ENCODE data around the gene SYNDIG1.

SYNDIG1 gene

DNA sequence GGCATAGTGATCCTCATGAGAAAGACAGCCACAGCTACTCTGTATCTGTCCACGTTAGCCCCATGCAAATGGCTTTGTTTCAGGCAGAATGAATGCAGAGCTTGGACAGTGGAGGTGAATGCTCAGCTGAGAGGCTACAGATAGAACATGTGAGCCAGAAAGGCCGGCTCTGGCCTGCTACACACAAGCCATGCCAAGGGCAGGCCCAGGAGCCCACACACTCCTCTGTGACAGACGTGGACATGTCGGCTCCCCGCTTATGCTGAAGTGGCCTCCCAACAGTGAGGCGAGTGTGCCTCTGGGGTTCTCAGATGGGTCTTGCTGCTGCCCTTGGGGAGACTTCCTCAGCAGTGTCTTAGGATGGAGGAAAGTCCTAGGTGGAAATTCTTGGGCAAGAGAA is 159.6 kb downstream of the SYNDIG1 start:
- H3K4me3 Mint-ChIP-seq: no peak overlapping the region
- H3K4me1 Mint-ChIP-seq (ENCODE audit: low read depth): peaks cover 6% of the 10 kb centered on the region
- H3K36me3 Mint-ChIP-seq (ENCODE audit: low read depth): no peaks in the 10 kb centered on the region
- H3K9me3 Mint-ChIP-seq: no peaks in the 10 kb centered on the region
- H3K27ac Mint-ChIP-seq: peak overlapping the region; percentile 63
- no peak for DNase-seq
- no peaks in the 10 kb centered on the region for H3K27me3 Mint-ChIP-seq

DNA sequence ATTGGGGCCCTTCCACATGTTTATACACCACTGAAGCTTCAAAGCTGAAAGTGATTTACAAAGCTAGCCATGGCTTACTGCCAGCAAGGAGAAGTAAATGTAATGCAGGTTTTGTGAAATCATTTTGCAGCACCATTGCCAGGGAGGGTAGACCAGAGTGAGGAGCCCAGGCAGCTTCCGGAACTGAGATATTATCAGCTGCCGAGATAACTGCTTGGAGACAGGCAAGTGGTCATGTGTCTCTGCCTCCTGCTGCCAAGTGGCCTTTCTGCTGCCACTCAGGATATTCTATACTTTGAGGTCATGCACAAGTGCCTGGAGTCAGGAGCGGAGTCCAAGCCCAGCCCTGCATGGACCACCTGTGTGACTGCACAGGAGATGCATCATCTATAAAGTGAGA is 160.2 kb downstream of the SYNDIG1 start:
- Mint-ChIP-seq H3K4me1 (ENCODE audit: low read depth) (peaks cover 6% of the 10 kb centered on the region), H3K4me3 (no peak overlapping the region), H3K27ac (peak overlapping the region; percentile 63), H3K36me3 (ENCODE audit: low read depth) (no peaks in the 10 kb centered on the region), H3K27me3 (no peaks in the 10 kb centered on the region), H3K9me3 (no peaks in the 10 kb centered on the region)
- no peak for DNase-seq

DNA sequence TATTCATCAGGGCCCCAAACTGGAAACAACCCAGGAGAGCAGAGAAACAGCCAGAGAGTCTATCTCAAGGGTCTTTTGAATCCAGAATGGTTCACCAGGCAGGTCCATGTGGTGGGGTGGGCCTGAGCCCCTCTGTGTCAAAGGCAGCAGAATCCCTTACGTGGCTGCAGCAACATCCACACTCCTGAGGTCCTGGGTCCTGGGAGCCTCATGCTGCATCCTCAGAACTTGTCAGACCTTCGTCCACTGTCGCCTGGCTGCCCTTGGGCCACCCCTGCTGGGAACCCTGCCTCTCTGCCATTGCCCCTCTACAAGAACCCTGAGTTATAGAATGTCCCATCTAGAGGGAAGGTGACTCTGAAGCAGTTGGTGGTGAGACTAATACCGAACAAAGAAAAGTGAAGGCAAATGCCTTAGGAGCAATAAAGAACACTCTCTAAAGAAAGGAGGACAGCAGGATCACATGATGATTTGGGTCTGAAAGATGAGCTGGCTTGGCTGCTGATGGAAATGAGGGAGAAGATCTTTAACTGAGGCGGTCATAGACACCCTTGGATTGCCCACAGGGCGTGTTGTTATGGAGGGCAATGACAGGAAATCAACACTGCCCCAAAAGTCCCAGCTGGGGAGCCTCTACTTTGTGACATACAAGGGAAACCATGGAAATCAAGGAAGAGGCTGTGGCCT is 161.2 kb downstream of the SYNDIG1 start:
- Mint-ChIP-seq H3K4me1 (ENCODE audit: low read depth) (peaks cover 6% of the 10 kb centered on the region), H3K27ac (no peak overlapping the region), H3K27me3 (no peaks in the 10 kb centered on the region), H3K36me3 (ENCODE audit: low read depth) (no peaks in the 10 kb centered on the region), H3K9me3 (no peaks in the 10 kb centered on the region), H3K4me3 (no peak overlapping the region)
- DNase-seq: no peak

DNA sequence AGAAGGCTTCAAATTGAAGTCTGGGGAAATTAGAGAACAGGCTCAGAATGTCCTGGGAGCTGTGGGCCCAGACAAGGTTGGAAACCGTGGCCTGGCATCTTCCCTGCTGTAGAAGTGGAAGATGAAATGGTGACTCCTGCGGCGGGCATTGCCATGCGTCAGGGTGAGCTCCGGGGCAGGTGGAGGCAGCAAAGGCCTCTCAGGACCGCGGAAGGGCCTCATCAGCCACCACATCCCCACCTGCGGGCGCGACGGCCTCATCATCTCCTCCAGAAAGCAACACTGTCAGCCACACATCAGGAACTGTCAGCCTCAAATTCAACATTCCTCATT is 161.7 kb downstream of the SYNDIG1 start:
- Mint-ChIP-seq H3K36me3 (ENCODE audit: low read depth) (no peaks in the 10 kb centered on the region), H3K27me3 (no peaks in the 10 kb centered on the region), H3K27ac (no peak overlapping the region), H3K4me1 (ENCODE audit: low read depth) (peaks cover 6% of the 10 kb centered on the region), H3K4me3 (no peak overlapping the region), H3K9me3 (no peaks in the 10 kb centered on the region)
- DNase-seq: no peak

DNA sequence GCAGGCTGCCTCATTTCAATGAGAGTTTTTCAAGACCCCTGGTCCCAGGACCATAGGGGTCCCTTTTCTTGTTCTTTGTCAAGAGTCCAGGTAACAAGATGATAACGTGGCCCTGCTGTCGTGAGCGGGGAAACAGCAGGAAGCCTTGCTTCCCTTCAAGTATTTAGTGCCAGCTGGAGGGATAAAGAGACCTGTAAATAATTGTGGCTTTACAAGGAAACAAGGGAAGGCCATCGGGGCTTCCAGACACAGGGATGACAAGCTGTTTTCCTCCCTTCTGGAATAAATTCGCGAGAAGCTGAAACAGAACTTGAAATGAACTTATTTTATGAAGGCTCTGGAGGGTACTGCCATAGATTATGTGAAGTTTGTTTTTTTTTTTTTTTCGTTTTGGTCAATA is 163.2 kb downstream of the SYNDIG1 start:
- peaks cover 6% of the 10 kb centered on the region for H3K4me1 Mint-ChIP-seq (ENCODE audit: low read depth)
- H3K4me3 Mint-ChIP-seq: no peak overlapping the region
- no peak overlapping the region for H3K27ac Mint-ChIP-seq
- no peaks in the 10 kb centered on the region for H3K27me3 Mint-ChIP-seq
- H3K9me3 Mint-ChIP-seq: no peaks in the 10 kb centered on the region
- DNase-seq: no peak
- no peaks in the 10 kb centered on the region for H3K36me3 Mint-ChIP-seq (ENCODE audit: low read depth)

GRCh38 chr20:24633026-24633425 is 163.6 kb downstream of the SYNDIG1 start:
- H3K4me3 Mint-ChIP-seq: no peak overlapping the region
- H3K27ac Mint-ChIP-seq: no peak overlapping the region
- H3K36me3 Mint-ChIP-seq (ENCODE audit: low read depth): no peaks in the 10 kb centered on the region
- H3K9me3 Mint-ChIP-seq: no peaks in the 10 kb centered on the region
- DNase-seq: no peak
- peaks cover 3% of the 10 kb centered on the region for H3K4me1 Mint-ChIP-seq (ENCODE audit: low read depth)
- no peaks in the 10 kb centered on the region for H3K27me3 Mint-ChIP-seq

DNA sequence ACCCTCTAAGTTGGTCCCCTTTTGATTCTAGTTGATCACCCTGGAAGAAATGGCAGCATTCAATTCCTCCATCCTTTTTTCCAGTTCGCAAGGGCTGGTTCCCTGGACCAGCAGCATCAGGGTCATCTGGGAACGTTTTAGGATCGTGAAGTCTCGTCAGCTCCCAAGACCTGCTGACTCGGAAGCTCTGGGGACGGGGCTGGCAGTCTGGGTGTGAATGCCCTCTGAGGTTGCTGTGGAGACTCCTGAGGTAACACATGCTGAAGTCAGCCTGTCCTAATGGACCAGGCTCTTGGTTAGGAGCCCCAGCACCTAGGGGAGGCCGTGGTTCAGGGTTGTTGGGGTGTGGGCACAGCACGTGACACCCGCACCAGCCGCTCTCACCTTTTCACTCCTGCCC is 164.1 kb downstream of the SYNDIG1 start:
- H3K27ac Mint-ChIP-seq: no peak overlapping the region
- H3K9me3 Mint-ChIP-seq: no peaks in the 10 kb centered on the region
- no peaks in the 10 kb centered on the region for H3K36me3 Mint-ChIP-seq (ENCODE audit: low read depth)
- no peak for DNase-seq
- no peak overlapping the region for H3K4me3 Mint-ChIP-seq
- no peaks in the 10 kb centered on the region for H3K27me3 Mint-ChIP-seq
- peaks cover 3% of the 10 kb centered on the region for H3K4me1 Mint-ChIP-seq (ENCODE audit: low read depth)

DNA sequence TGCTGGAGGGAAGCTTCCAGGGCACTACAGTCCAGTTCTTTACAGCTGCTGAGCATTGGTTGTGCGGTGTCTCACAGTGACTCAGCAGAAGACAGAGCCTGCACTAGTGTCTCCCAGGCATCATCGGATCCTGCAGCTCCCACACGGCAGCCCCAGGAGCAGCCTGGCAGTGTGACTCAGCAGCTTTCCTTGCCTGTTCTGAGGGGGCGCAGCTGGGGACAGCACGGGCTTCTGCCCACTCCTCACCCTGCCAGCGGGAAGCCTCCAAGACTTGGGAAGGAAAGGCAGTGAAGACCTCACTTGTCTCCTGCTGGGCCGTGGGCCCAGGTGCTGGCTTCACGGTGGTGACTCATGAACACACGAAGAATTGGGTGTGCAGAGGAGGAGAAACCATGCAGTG is 165.4 kb downstream of the SYNDIG1 start:
- Mint-ChIP-seq H3K27me3 (peaks cover 6% of the 10 kb centered on the region), H3K9me3 (no peaks in the 10 kb centered on the region), H3K4me3 (no peak overlapping the region), H3K36me3 (ENCODE audit: low read depth) (no peaks in the 10 kb centered on the region), H3K27ac (no peak overlapping the region), H3K4me1 (ENCODE audit: low read depth) (no peaks in the 10 kb centered on the region)
- no peak for DNase-seq

DNA sequence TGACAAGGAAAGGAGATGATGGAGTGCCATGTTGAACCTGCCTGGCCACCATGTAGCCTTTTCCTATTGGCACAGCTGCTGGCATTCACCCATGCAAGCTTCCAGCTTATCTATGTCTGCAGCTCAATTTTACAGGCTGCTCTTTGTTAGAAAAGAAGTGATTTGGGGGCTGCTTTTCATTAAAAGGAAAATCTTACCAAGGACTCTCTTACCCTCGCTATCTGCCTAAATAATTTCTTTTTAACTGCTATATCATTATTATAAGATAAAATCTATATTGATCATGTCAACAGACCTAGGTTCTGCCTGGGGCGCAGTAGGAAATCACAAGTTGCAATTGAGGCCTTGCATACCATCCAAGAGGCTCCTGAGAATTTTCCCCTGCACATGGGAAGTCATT is 167.2 kb downstream of the SYNDIG1 start:
- peaks cover 6% of the 10 kb centered on the region for H3K27me3 Mint-ChIP-seq
- no peak overlapping the region for H3K27ac Mint-ChIP-seq
- no peak overlapping the region for H3K4me3 Mint-ChIP-seq
- DNase-seq: no peak
- H3K36me3 Mint-ChIP-seq (ENCODE audit: low read depth): no peaks in the 10 kb centered on the region
- no peaks in the 10 kb centered on the region for H3K4me1 Mint-ChIP-seq (ENCODE audit: low read depth)
- H3K9me3 Mint-ChIP-seq: no peaks in the 10 kb centered on the region

- Mint-ChIP-seq H3K4me1 (ENCODE audit: low read depth) (no peaks in the 10 kb centered on the region), H3K27me3 (peaks cover 6% of the 10 kb centered on the region), H3K4me3 (no peak overlapping the region), H3K9me3 (no peaks in the 10 kb centered on the region), H3K36me3 (ENCODE audit: low read depth) (no peaks in the 10 kb centered on the region), H3K27ac (no peak overlapping the region)
- no peak for DNase-seq
These were observed 167.7 kb downstream of the SYNDIG1 start for GRCh38 chr20:24637087-24637486.

DNA sequence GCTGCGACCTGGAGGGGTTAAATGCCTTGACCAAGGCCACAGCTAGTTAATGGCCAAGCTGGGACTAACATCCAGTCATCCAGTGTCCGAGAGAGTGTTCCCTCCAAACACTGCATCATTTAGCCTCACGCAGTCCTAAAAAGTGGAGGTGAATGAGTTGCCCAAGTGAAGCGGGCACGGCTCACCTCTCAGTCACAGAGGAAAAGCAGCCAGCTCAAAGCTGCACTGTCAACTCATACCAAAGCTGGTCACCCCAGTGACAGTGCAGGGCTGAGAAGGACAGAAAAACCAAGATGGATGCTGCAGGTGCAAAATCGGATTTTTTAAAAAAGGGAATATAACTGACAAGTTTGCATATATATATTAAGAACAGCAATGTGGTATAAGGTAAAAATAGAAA is 168.5 kb downstream of the SYNDIG1 start:
- Mint-ChIP-seq H3K9me3 (no peaks in the 10 kb centered on the region), H3K4me3 (no peak overlapping the region), H3K36me3 (ENCODE audit: low read depth) (no peaks in the 10 kb centered on the region), H3K4me1 (ENCODE audit: low read depth) (no peaks in the 10 kb centered on the region), H3K27ac (no peak overlapping the region), H3K27me3 (peaks cover 6% of the 10 kb centered on the region)
- DNase-seq: no peak

GRCh38 chr20:24638591-24639548 is 169.4 kb downstream of the SYNDIG1 start:
- no peak overlapping the region for H3K4me3 Mint-ChIP-seq
- no peaks in the 10 kb centered on the region for H3K36me3 Mint-ChIP-seq (ENCODE audit: low read depth)
- H3K27me3 Mint-ChIP-seq: peaks cover 6% of the 10 kb centered on the region
- DNase-seq: no peak
- no peaks in the 10 kb centered on the region for H3K4me1 Mint-ChIP-seq (ENCODE audit: low read depth)
- no peak overlapping the region for H3K27ac Mint-ChIP-seq
- H3K9me3 Mint-ChIP-seq: no peaks in the 10 kb centered on the region

GRCh38 chr20:24640276-24640675 is 170.8 kb downstream of the SYNDIG1 start:
- no peaks in the 10 kb centered on the region for H3K9me3 Mint-ChIP-seq
- H3K27me3 Mint-ChIP-seq: peaks cover 6% of the 10 kb centered on the region

DNA sequence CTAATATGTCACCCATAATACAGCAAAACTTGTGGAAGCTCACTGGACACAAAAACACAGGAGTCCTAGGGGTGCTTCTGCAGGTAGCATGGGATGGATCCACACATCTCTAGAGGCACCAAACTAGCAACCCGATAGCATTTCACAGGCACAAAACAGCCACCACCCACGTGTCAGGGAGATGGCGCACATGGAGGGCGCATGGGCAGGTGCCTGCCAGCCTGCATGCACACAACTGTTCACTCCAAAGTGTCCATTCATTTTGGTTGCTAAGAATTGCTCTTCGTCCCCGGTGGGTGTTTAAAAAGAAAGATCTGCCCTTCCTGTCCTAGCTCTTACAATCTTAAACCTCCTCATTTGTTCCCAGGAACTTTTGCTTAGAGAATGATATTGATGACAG is 171.3 kb downstream of the SYNDIG1 start:
- Mint-ChIP-seq H3K36me3 (ENCODE audit: low read depth) (no peaks in the 10 kb centered on the region), H3K4me3 (no peak overlapping the region), H3K27me3 (peaks cover 6% of the 10 kb centered on the region), H3K4me1 (ENCODE audit: low read depth) (no peaks in the 10 kb centered on the region), H3K9me3 (no peaks in the 10 kb centered on the region), H3K27ac (no peak overlapping the region)
- no peak for DNase-seq

More at GRCh38 chr20:24640276-24640675, 170.8 kb downstream of the SYNDIG1 start:
- no peak for DNase-seq
- Mint-ChIP-seq H3K4me3 (no peak overlapping the region), H3K27ac (no peak overlapping the region), H3K36me3 (ENCODE audit: low read depth) (no peaks in the 10 kb centered on the region), H3K4me1 (ENCODE audit: low read depth) (no peaks in the 10 kb centered on the region)

Data from activated T-cell treated with anti-CD3 and anti-CD28 coated beads, Interleukin-2, amount 50 U/mL, for 24 hours (primary cell).